Esophagus (tissue), 2 donors: ENCODE data around the gene CHST8. TPM values are rescaled to one million over a fixed set of nuclear protein-coding genes. Genes with fewer than 3 reads are reported as not detected.

Experiments
- H3K27ac ChIP-seq, 2 donors: one replicate each; pipeline ENCODE4 v1.5.1; 2013; ENCODE audit warnings: low read depth in 2 of 2, mild to moderate bottlenecking in 2 of 2, inconsistent platforms in 1 of 2, low read length in 1 of 2, moderate library complexity in 1 of 2
- H3K27me3 ChIP-seq, 2 donors: one replicate each; pipeline ENCODE4 v1.6.1; 2013; ENCODE audit warnings: low read length in 2 of 2, control low read depth in 1 of 2, mild to moderate bottlenecking in 1 of 2; ENCODE audit not compliant: insufficient read depth in 2 of 2, control insufficient read depth in 1 of 2
- H3K36me3 ChIP-seq, 2 donors: one replicate each; pipeline ENCODE4 v1.6.1; 2013; ENCODE audit warnings: low read length in 1 of 2; ENCODE audit not compliant: control insufficient read depth in 2 of 2, insufficient read depth in 2 of 2
- H3K4me1 ChIP-seq, 2 donors: one replicate each; pipeline ENCODE4 v1.6.1; 2013; ENCODE audit warnings: low read length in 1 of 2; ENCODE audit not compliant: control insufficient read depth in 2 of 2, insufficient read depth in 2 of 2
- H3K4me3 ChIP-seq, 2 donors: one replicate each; pipeline ENCODE4 v1.5.1; 2013; ENCODE audit warnings: low read length in 2 of 2, mild to moderate bottlenecking in 2 of 2, low read depth in 1 of 2, moderate library complexity in 1 of 2
- H3K9me3 ChIP-seq, 2 donors: one replicate each; pipeline ENCODE4 v1.6.1; 2013; ENCODE audit warnings: mild to moderate bottlenecking in 2 of 2, low read depth in 1 of 2, low read length in 1 of 2, moderate library complexity in 1 of 2; ENCODE audit not compliant: control insufficient read depth in 2 of 2, insufficient read depth in 1 of 2
- WGBS, 2 donors: extraction: QIAGEN DNeasy Blood & Tissue Kit; methylation state at CpG; one replicate each; pipeline ENCODE4 v1.1.7; 2013; 5-methylcytosine and 5-hydroxymethylcytosine counted together
- polyA plus RNA-seq, 2 donors: library from polyadenylated mRNA; stranded (reverse); fragments of 200-250 nt; gene quantifications; one replicate each; pipeline ENCODE4 v1.2.3, GENCODE V29; 2013
- donor health status: healthy with polysubstance abuse.
- donor health status: Bipolar disorder and iron deficiency.

The CHST8 gene
- polyA plus RNA-seq, 2 donors, result 0.04 to 0.18 TPM

GRCh38 chr19:33821871-33822270, 200.1 kb downstream of the CHST8 start:
- H3K36me3 ChIP-seq, result no peaks in the 10 kb centered on the region
- peaks cover 3 to 7% of the 10 kb centered on the region in 2 donors for H3K4me1 ChIP-seq
- H3K4me3 ChIP-seq, result no peak overlapping the region
- 55 to 56% methylated on average over 2 of the region's 2 CpGs for WGBS, 2 donors
- H3K9me3 ChIP-seq, result no peaks in the 10 kb centered on the region
- no peaks in the 10 kb centered on the region for H3K27me3 ChIP-seq
- H3K27ac ChIP-seq, result peak overlapping the region in 1 of 2 donors; percentile 30

Other genes with a start within 250 kb of the CHST8 start
- 10 to 100 TPM; 18.3 to 20.6 TPM for gene CEBPG, start 248.2 kb upstream of the CHST8 start, polyA plus RNA-seq
- 10 to 100 TPM; 26.8 to 38.6 TPM for gene PEPD, start 100.2 kb upstream of the CHST8 start, polyA plus RNA-seq
- 10 to 100 TPM; 23.8 to 33.1 TPM for gene KCTD15, start 174.9 kb downstream of the CHST8 start, polyA plus RNA-seq